NCI-H524 treated with DMSO at 0.1 percent for 48 hours (cell line): Measurements from ENCODE around the gene OR2AT4.
"Not testable (repeated sequence)": the region's sequence is repeated elsewhere in the genome, so short reads cannot be mapped to it uniquely, and the experiment has no call there.

Experiments used
- DNase-seq: peaks from one replicate; lab custom pipeline; 2025; lab: John Stamatoyannopoulos, UW

OR2AT4 gene

GRCh38 chr11:75068559-75068958 lies 28.1 kb downstream of the OR2AT4 start:
- no peak for DNase-seq

- DNase-seq: no peak
These were observed 30.6 kb downstream of the OR2AT4 start for GRCh38 chr11:75066061-75066460.

DNA sequence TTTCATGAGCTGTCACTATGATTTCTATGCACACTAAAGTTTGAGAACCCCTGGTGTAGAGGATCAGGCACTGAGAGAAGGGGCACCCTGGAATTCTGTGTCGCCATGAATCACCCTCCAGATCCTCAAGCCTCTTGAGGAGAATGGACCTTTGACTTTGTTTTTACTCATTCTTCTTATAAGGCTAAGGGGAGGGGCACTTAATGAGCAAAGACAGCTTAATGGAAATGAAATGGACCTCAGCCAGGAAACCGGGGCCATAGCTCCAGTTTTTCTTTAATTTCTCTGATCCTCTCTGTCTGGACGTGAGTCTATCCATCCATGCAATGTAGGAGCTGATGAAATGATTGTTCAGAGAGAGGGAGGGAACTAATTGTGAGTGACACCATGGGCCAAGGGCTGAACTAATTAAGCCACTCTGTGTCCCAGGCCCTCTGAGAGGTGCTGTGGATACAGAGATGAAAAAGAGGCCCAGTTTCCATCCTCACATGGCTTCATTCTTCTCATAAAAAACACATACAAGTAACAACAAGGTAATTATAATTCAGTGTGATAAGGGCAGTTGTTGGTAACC lies 32.8 kb downstream of the OR2AT4 start:
- no peak for DNase-seq

- no peak for DNase-seq
These were observed 37.4 kb downstream of the OR2AT4 start for GRCh38 chr11:75059299-75059698.

- DNase-seq: no peak
These were observed 39.9 kb downstream of the OR2AT4 start for GRCh38 chr11:75056814-75057213.

- DNase-seq: no peak
These were observed 41.2 kb downstream of the OR2AT4 start for GRCh38 chr11:75055511-75055910.

DNA sequence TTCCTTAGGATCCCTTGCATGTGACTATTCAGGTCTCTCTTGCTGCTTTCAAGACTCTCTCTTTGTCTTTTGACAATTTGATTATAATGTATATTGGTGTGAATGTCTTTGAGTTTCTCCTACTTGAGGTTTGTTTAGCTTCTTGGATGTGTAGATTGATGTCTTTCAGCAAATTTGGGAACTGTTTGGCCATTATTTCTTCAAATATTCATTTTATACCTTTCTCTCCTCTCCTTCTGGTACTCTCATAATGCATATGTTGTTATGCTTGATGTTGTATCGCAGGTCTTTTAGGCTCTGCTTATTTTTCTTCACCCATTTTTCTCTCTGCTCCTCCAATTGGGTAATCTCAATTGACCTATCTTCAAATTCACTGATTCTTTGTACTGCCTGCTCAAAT lies 44.2 kb downstream of the OR2AT4 start:
- no peak for DNase-seq

GRCh38 chr11:75051043-75051442 lies 45.6 kb downstream of the OR2AT4 start:
- DNase-seq: no peak

GRCh38 chr11:75050516-75050915 lies 46.2 kb downstream of the OR2AT4 start:
- no peak for DNase-seq

DNA sequence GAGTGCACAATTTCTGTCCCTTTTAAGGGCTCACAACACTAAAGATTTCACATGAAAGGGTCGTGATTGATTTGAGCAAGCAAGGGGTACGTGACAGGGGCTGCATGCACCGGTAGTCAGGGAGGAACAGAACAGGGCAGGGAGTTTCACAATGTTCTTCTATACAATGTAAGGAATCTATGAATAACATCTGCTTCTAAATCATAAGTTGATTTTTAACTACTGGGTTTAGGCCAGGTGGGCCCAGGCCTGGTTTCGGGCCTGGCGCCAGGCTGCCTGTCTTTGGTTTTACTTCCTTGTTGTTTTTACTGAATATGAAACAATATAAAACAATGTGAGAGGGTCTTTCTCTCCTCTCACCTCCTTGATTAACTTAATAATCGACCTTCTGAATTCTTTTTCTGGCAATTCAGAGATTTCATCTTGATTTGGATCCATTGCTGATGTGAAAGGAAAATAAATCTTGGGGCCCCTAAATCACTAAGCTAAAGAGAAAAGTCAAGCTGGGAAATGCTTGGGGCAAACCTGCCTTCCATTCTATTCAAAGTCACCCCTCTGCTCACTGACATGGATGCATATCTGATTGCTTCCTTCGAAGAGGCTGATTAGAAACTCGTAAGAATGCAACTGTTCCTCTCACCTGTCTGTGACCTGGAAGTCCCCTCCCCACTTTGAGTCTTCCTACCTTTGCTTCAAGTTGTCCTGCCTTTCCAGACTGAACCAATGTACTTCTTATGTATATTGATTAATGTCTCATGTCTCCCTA lies 47.0 kb downstream of the OR2AT4 start:
- not testable (repeated sequence) for DNase-seq

GRCh38 chr11:75047191-75047590 lies 49.5 kb downstream of the OR2AT4 start:
- no peak for DNase-seq

- DNase-seq: not testable (repeated sequence)
These were observed 50.0 kb downstream of the OR2AT4 start for GRCh38 chr11:75046668-75047067.

GRCh38 chr11:75044381-75045170 lies 52.1 kb downstream of the OR2AT4 start:
- DNase-seq: peak; percentile 47

GRCh38 chr11:75041821-75042220 lies 54.9 kb downstream of the OR2AT4 start:
- DNase-seq: not testable (repeated sequence)

DNA sequence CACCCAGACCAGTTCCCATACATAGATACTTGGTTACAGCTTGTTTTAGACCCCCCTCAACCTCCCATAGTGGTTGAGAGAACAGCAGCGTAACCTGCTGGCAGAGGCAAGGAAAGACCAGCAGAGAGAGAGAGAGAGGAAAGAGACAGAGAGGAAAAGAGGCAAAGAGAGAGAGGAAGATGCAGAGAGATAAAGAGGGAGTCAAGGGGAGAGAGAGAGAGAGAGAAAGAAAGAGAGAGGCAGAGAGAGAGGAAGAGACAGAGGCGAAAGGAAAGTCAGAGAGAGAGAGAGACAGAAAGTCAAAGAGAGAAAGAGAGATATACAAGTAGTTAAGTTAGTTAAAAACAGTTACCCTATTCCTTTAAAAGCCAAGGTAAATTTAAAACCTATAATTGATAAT lies 55.4 kb downstream of the OR2AT4 start:
- DNase-seq: no peak

GRCh38 chr11:75040167-75040770 lies 56.4 kb downstream of the OR2AT4 start:
- no peak for DNase-seq

DNA sequence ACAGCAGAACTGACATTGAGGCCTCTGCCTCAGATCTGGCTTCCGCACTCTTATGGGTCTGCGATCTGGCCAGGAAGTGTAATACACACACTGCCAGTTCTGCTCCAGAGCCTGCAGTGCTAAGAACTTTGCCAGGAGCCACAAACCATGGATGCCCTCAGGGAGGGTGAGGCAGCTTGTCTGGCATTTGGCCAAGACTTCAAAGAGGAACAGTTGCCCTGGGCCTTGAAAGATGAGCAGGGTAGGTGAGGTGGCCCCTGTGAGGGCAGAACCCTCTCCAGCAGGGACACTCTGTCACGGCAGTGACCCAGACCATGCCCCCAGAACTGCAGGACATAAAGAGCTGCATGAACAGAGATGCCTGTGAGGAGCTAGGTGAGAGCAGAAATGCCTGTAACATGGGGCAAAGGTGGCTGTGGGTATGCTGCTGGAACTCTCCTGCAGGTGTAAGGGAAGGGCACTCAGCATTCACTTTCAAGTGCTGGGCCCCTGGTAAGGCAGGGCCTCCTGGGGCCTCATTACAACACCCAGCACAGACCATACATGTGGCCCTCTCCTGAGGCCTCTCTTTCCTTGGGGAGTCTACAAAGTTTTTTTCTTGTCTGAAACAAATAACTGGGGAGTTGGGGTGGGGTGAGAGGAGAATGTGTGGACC lies 60.6 kb downstream of the OR2AT4 start:
- DNase-seq: no peak

DNA sequence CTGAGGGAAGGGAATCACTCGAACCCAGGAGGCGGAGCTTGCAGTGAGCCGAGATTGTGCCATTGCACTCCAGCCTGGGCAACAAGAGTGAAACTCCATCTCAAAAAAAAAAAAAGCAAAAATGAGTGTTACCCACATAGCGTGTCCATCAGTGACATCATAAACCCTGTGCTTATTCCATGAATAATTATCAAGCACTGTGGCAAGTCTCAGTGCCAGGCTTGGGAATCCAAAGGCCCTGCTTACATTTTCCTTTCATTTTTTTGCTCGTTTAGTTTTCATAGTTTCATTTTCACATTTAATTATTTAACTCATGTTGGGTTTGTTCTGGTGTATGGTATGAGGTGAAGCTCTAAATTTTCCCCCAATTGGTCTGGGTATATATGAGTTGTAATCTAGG lies 61.4 kb downstream of the OR2AT4 start:
- no peak for DNase-seq

DNA sequence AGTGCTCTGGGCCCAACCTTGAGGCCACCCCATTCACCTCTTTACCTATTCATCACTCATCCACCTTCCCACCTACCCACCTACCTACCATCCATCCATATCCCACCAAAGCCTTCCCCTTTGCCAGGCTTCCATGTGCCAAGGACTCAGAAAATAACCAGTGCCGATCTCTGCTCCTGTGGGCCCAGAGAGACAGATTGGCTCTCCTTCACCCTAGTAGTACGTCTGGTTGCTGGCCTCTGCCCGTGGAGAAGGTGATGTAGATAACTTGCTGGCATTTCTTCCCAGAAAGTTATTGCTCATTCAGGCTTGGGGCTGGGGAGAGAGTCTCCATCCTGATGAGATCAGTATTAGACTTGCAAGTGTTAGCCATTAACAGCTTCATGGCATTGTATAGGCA lies 62.8 kb downstream of the OR2AT4 start:
- no peak for DNase-seq

- DNase-seq: no peak
These were observed 64.1 kb downstream of the OR2AT4 start for GRCh38 chr11:75032550-75032935.

DNA sequence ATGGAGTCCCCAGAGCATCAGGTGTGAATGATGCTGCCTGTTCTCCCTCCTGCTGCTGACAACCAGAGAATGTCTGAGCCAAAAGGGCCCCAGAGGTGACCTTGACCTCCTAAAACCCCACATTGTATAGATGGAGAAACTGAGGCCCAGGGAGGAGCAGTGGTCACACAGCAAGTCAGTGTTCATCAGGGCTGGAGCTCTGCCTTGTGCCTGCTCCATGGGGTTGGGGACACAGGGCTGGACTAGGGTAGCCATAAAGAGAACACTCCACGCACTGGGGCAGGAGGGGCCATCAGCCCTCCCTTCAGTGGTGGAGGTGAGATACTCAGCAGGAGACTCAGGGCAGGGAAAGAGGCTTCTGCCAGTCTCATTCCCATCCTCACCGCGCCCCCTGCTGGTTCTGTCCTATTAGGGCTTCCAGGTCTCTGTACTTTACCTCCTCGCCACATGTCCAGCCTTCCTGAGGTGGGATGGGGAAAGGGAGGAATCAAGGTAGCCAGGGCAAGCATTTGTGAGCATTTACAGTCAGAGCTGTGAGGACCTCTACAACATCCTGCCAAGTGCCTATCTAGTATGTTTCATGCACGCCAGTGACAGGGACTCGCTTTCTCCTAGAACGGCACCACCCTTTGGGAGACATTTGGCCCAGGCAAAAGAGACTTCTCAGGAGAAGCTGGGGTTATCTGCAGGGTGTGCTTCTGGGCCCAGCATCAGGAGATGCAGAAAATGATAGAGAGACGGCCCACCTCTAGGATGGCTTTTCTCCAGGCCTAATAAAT lies 64.7 kb downstream of the OR2AT4 start:
- DNase-seq: no peak
